ENCODE data around the gene SDC3.

SDC3 gene

DNA sequence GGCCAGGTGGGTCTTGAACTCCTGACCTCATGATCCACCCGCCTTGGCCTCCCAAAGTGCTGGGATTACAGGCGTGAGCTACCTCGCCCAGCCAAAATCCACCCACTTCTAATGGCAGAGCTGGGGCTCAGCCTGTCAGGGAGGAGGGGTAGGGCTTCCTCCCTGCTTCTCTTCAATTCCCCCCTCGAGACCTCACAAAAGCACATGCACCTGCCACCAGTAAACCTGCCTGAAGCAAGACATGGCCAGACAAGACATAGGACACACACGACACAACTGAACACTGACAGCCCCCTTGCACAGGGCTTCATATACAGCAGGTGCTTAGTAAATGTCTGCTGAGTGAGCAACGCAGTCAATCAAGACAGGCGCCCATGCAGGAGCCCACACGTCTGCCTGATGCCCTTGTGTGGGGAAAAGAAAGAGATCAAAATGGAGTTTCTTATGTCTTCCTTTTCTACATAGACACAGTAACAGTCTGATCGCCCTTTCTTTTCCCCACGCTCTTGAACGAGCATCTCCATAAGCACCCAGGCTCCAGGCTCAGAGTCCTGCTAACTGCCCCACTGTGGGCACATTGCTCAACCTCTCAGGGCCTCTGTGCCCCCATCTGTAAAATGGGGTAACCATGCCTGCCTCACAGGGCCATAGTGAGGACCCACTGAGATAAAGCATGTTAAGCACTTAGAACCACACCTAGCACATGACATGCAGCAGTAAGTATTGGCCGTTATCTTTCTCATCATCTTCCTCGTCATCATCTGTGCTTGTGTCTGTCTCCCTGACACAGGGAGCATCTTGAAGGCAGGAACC, 8.8 kb downstream of the SDC3 start:
- Histone ChIP-seq H3K4me3 (ENCODE audit: low read depth in 1 of 2, low read length in 2 of 2) (no peak overlapping the region), H3K9ac (ENCODE audit: low read depth in 1 of 2, low read length in 2 of 2) (no peak overlapping the region), H3K27ac (ENCODE audit: low read depth, low read length) (no peak overlapping the region), H3K4me1 (ENCODE audit: control insufficient read depth in 1 of 2, insufficient read depth in 2 of 2, low read length in 2 of 2) (peaks cover 12 to 20% of the 10 kb centered on the region in 2 donors), H3K27me3 (ENCODE audit: control insufficient read depth in 1 of 2, insufficient read depth in 2 of 2, low read length in 2 of 2) (no peaks in the 10 kb centered on the region), H3K36me3 (ENCODE audit: control insufficient read depth in 1 of 2, insufficient read depth in 2 of 2, low read length in 2 of 2) (no peaks in the 10 kb centered on the region), H3K9me3 (ENCODE audit: control insufficient read depth in 1 of 2, low read length in 2 of 2) (no peaks in the 10 kb centered on the region)

DNA sequence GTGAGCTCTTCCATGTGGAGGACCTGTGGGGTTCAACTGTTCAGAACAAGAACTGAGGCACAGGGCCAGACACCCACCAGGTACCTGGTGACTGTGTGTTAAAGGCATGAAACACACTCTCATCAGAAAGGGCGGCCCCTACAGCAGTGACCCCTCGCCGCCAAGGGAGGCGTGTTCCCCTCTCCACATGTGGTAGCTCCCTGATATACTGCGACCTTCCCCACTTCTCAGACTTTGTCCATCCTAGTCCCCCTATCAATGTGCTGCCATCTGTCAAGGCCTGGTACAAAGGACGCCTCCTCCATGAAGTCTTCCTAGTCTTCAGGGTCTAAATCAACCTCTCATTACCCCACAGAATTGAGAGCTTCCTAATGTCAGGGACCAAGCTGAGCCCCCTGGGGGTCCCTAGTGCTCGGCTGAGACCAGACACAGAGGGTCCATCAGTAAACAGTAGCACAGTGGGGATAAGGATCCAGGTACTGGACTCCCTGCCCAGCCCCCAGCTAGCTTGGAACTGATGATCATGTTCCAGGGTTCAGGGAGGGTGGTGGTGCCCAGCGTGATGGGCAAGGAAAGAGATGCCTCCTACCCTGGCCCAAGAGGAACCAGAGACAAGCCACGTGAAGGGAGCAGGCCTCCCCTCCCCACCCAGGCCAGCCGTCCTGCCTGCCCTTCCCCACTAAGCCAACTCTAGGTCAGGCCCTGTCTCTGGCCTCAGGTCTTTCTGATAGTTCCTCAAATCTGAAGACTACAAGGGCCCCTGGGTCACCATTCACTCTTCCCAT, 10.3 kb downstream of the SDC3 start:
- Histone ChIP-seq H3K4me1 (ENCODE audit: control insufficient read depth in 1 of 2, insufficient read depth in 2 of 2, low read length in 2 of 2) (peaks cover 5 to 19% of the 10 kb centered on the region in 2 donors), H3K9ac (ENCODE audit: low read depth in 1 of 2, low read length in 2 of 2) (no peak overlapping the region), H3K27me3 (ENCODE audit: control insufficient read depth in 1 of 2, insufficient read depth in 2 of 2, low read length in 2 of 2) (no peaks in the 10 kb centered on the region), H3K36me3 (ENCODE audit: control insufficient read depth in 1 of 2, insufficient read depth in 2 of 2, low read length in 2 of 2) (no peaks in the 10 kb centered on the region), H3K9me3 (ENCODE audit: control insufficient read depth in 1 of 2, low read length in 2 of 2) (no peaks in the 10 kb centered on the region), H3K4me3 (ENCODE audit: low read depth in 1 of 2, low read length in 2 of 2) (no peak overlapping the region), H3K27ac (ENCODE audit: low read depth, low read length) (no peak overlapping the region)

DNA sequence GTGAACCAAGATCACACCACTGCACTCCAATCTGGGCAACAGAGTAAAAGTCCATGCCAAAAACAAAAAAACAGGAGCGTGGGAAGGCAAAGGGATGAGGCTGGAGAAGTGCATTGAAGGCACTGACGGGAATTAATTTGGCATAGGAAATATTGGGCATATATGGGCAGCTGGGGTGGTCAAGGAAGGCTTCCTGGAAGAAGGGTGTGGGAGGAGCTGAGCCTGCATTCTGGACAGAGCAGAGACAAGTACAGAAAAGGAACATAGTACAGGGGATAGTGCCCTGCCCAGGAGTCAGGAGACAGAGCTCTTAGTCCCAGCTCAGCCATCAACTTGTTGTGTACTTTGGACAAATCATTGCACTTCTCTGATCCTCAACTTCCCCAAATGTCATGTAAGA, 11.7 kb downstream of the SDC3 start:
- no peaks in the 10 kb centered on the region for H3K9me3 ChIP-seq (ENCODE audit: control insufficient read depth in 1 of 2, low read length in 2 of 2)
- peaks cover 1 to 11% of the 10 kb centered on the region in 2 donors for H3K4me1 ChIP-seq (ENCODE audit: control insufficient read depth in 1 of 2, insufficient read depth in 2 of 2, low read length in 2 of 2)
- no peak overlapping the region for H3K4me3 ChIP-seq (ENCODE audit: low read depth in 1 of 2, low read length in 2 of 2)
- no peak overlapping the region for H3K27ac ChIP-seq (ENCODE audit: low read depth, low read length)
- H3K36me3 ChIP-seq (ENCODE audit: control insufficient read depth in 1 of 2, insufficient read depth in 2 of 2, low read length in 2 of 2), result no peaks in the 10 kb centered on the region
- no peaks in the 10 kb centered on the region for H3K27me3 ChIP-seq (ENCODE audit: control insufficient read depth in 1 of 2, insufficient read depth in 2 of 2, low read length in 2 of 2)
- H3K9ac ChIP-seq (ENCODE audit: low read depth in 1 of 2, low read length in 2 of 2), result no peak overlapping the region

DNA sequence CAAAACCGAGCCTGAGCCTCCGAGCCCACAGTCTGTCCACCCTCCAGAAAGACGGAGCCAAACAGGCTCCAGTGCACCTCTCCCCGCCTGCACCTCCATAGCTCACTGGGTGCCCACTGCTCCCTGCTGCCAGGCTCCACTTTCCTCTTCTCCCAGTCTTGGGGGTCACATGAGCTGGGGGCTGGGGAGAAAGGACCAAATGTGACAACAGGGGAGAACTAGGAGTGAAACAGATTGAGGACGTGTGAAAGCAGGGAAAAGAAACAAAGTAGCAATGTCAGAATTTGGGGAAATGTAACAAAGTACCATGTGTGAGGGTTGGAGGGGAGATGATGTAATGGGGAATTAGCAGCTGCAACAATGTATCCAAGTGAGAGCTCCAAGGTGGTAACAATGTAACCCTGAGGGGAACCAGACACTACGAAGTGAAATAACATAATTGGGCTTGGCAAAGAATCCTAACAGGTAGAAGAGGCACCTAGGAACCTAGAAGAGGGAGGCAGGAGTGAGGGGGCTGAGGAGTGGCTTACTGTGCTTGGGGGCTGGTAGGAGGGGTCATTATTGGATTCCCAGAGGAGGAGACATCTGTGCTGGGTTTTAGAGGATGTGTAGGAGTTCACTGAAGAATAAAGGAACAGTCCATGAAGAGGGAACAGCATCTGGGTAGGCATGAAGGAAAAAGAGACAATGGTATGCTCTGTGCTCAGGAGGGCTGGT, 12.5 kb downstream of the SDC3 start:
- peaks cover 0 to 6% of the 10 kb centered on the region in 2 donors for H3K4me1 ChIP-seq (ENCODE audit: control insufficient read depth in 1 of 2, insufficient read depth in 2 of 2, low read length in 2 of 2)
- no peaks in the 10 kb centered on the region for H3K36me3 ChIP-seq (ENCODE audit: control insufficient read depth in 1 of 2, insufficient read depth in 2 of 2, low read length in 2 of 2)
- H3K27me3 ChIP-seq (ENCODE audit: control insufficient read depth in 1 of 2, insufficient read depth in 2 of 2, low read length in 2 of 2), result no peaks in the 10 kb centered on the region
- no peak overlapping the region for H3K4me3 ChIP-seq (ENCODE audit: low read depth in 1 of 2, low read length in 2 of 2)
- H3K9ac ChIP-seq (ENCODE audit: low read depth in 1 of 2, low read length in 2 of 2), result no peak overlapping the region
- H3K27ac ChIP-seq (ENCODE audit: low read depth, low read length), result no peak overlapping the region
- H3K9me3 ChIP-seq (ENCODE audit: control insufficient read depth in 1 of 2, low read length in 2 of 2), result no peaks in the 10 kb centered on the region

DNA sequence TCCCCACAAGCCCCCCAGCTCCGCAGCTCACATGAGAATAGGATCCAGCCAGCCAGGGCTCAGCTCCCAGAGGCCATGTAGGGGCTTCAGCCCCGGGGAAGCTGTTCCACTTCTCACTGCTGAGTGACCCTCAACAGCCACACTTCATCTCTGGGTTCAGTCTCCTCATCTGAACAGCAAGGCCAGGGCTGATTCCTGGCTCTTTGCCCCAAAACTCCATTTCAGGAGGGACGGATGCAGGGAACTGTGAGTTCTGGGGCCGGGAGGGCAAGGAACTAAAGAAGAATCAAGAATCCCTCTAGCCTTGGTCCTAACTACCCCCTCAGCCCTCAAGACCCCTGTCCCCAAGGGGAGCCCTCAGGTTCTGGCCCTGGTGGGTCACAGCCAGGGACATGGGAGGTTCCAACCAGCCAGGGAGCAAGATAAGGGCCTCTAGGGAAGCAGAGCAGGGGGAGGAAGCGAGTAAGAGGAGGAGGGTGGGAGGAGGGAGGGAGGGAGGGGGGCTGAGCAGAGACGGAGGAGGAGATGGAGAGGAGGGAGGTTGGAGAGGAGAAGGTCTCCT, 13.1 kb downstream of the SDC3 start:
- Histone ChIP-seq H3K4me3 (ENCODE audit: low read depth in 1 of 2, low read length in 2 of 2) (no peak overlapping the region), H3K27me3 (ENCODE audit: control insufficient read depth in 1 of 2, insufficient read depth in 2 of 2, low read length in 2 of 2) (no peaks in the 10 kb centered on the region), H3K27ac (ENCODE audit: low read depth, low read length) (no peak overlapping the region), H3K9me3 (ENCODE audit: control insufficient read depth in 1 of 2, low read length in 2 of 2) (no peaks in the 10 kb centered on the region), H3K36me3 (ENCODE audit: control insufficient read depth in 1 of 2, insufficient read depth in 2 of 2, low read length in 2 of 2) (no peaks in the 10 kb centered on the region), H3K4me1 (ENCODE audit: control insufficient read depth in 1 of 2, insufficient read depth in 2 of 2, low read length in 2 of 2) (peaks cover 5 to 6% of the 10 kb centered on the region in 2 donors), H3K9ac (ENCODE audit: low read depth in 1 of 2, low read length in 2 of 2) (no peak overlapping the region)

DNA sequence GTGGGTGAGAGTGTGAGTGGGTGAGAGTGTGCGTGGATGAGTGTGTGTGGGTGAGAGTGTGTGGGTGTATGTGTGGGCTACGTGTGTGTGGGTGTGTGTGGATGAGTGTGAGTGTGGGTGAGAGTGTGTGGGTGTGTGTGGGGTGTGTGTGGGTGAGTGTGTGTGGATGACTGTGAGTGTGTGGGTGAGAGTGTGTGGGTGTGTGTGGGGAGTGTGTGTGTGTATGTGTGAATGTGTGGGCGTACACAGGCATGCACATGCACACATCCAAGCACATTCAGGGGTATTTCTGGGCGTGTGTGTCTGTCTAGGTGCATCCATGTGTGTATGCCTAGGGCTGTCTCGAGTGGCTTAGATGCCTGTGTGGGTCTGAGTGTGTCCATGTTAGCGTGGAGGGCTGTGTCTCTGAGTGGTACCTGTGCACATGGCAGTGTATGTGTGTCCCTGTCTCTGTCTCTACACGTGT, 14.0 kb downstream of the SDC3 start:
- Histone ChIP-seq H3K27me3 (ENCODE audit: control insufficient read depth in 1 of 2, insufficient read depth in 2 of 2, low read length in 2 of 2) (no peaks in the 10 kb centered on the region), H3K9ac (ENCODE audit: low read depth in 1 of 2, low read length in 2 of 2) (no peak overlapping the region), H3K9me3 (ENCODE audit: control insufficient read depth in 1 of 2, low read length in 2 of 2) (no peaks in the 10 kb centered on the region), H3K4me1 (ENCODE audit: control insufficient read depth in 1 of 2, insufficient read depth in 2 of 2, low read length in 2 of 2) (peaks cover 5 to 6% of the 10 kb centered on the region in 2 donors), H3K4me3 (ENCODE audit: low read depth in 1 of 2, low read length in 2 of 2) (no peak overlapping the region), H3K36me3 (ENCODE audit: control insufficient read depth in 1 of 2, insufficient read depth in 2 of 2, low read length in 2 of 2) (no peaks in the 10 kb centered on the region), H3K27ac (ENCODE audit: low read depth, low read length) (no peak overlapping the region)

DNA sequence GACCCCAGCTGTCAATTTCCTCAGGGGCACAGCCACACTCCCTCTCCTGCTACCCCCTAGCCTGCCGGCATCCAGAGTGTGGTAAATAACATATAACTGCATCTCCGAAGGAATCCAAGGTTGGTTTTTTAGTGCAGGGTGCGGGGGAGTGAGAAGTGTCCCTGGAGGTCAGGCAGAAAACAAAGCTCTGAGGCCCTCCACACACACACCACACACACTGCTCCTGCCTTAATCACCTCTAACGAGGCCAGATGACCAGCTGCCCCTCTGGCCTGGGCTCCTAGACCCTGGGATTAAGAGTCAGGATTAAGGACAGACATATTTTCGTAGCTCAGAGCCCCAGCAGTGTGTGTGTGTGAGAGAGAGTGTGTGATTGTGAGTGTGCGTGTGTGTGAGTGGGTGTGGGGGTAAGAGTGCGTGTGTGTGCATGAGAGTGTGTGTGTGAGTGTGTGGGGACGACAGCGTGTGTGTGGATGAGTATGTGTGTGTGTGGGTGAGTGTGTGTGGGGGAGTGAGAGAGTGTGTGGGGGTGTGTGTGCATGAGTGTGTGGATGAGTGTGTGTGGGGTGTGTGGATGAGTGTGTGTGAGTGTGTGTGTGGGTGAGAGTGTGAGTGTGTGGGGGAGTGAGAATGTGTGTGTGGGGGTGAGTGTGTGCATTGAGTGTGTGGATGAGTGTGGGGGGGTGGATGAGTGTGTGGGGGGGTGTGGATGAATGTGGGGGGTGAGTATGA, 14.6 kb downstream of the SDC3 start:
- Histone ChIP-seq H3K4me3 (ENCODE audit: low read depth in 1 of 2, low read length in 2 of 2) (no peak overlapping the region), H3K9ac (ENCODE audit: low read depth in 1 of 2, low read length in 2 of 2) (no peak overlapping the region), H3K27me3 (ENCODE audit: control insufficient read depth in 1 of 2, insufficient read depth in 2 of 2, low read length in 2 of 2) (no peaks in the 10 kb centered on the region), H3K27ac (ENCODE audit: low read depth, low read length) (no peak overlapping the region), H3K9me3 (ENCODE audit: control insufficient read depth in 1 of 2, low read length in 2 of 2) (no peaks in the 10 kb centered on the region), H3K4me1 (ENCODE audit: control insufficient read depth in 1 of 2, insufficient read depth in 2 of 2, low read length in 2 of 2) (peaks cover 6 to 8% of the 10 kb centered on the region in 2 donors), H3K36me3 (ENCODE audit: control insufficient read depth in 1 of 2, insufficient read depth in 2 of 2, low read length in 2 of 2) (no peaks in the 10 kb centered on the region)

DNA sequence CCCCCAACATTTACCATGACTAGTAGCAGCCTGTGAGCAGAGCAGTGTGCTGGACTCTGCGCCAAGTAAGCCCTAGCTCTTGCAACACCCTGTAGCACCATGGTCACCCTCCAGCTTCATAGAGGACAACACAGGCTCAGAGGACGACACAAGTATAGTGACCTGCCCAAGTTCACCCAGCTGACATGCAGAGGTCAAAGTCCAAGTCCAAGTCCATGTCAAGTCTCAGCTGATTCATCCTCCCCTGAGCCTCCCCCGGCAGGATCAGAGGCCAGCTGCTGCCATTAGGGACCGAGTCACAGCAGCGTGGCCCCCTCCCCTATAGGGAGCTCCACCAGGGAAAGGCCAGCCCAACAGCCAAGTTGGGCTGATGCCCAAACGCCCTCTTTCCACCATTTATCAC, 15.9 kb downstream of the SDC3 start:
- Histone ChIP-seq H3K36me3 (ENCODE audit: control insufficient read depth in 1 of 2, insufficient read depth in 2 of 2, low read length in 2 of 2) (no peaks in the 10 kb centered on the region), H3K4me3 (ENCODE audit: low read depth in 1 of 2, low read length in 2 of 2) (no peak overlapping the region), H3K27me3 (ENCODE audit: control insufficient read depth in 1 of 2, insufficient read depth in 2 of 2, low read length in 2 of 2) (no peaks in the 10 kb centered on the region), H3K9ac (ENCODE audit: low read depth in 1 of 2, low read length in 2 of 2) (no peak overlapping the region), H3K4me1 (ENCODE audit: control insufficient read depth in 1 of 2, insufficient read depth in 2 of 2, low read length in 2 of 2) (peaks cover 11 to 15% of the 10 kb centered on the region in 2 donors), H3K9me3 (ENCODE audit: control insufficient read depth in 1 of 2, low read length in 2 of 2) (no peaks in the 10 kb centered on the region), H3K27ac (ENCODE audit: low read depth, low read length) (no peak overlapping the region)

DNA sequence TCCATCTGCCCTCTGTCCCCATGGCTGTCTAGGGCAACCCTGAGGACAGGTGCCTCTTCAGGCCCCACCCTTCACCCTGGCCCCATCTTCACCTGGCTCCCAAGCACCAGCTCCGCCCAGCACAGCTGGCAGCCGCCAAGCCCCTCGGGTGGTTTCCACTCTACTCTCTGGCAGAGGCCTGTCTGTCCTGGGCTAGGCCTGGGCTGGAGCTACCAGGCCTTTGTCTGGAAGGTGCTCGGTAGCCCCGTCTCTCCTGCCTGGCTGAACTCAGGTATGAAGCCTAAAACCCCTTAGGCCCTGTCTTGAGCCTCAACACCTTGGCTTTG, 17.4 kb downstream of the SDC3 start:
- no peak overlapping the region for H3K27ac ChIP-seq (ENCODE audit: low read depth, low read length)
- H3K9ac ChIP-seq (ENCODE audit: low read depth in 1 of 2, low read length in 2 of 2), result no peak overlapping the region
- no peaks in the 10 kb centered on the region for H3K27me3 ChIP-seq (ENCODE audit: control insufficient read depth in 1 of 2, insufficient read depth in 2 of 2, low read length in 2 of 2)
- no peaks in the 10 kb centered on the region for H3K9me3 ChIP-seq (ENCODE audit: control insufficient read depth in 1 of 2, low read length in 2 of 2)
- no peak overlapping the region for H3K4me3 ChIP-seq (ENCODE audit: low read depth in 1 of 2, low read length in 2 of 2)
- H3K36me3 ChIP-seq (ENCODE audit: control insufficient read depth in 1 of 2, insufficient read depth in 2 of 2, low read length in 2 of 2), result no peaks in the 10 kb centered on the region
- peaks cover 16 to 20% of the 10 kb centered on the region in 2 donors for H3K4me1 ChIP-seq (ENCODE audit: control insufficient read depth in 1 of 2, insufficient read depth in 2 of 2, low read length in 2 of 2)
